ENCODE data around the gene PGM5.

DNA sequence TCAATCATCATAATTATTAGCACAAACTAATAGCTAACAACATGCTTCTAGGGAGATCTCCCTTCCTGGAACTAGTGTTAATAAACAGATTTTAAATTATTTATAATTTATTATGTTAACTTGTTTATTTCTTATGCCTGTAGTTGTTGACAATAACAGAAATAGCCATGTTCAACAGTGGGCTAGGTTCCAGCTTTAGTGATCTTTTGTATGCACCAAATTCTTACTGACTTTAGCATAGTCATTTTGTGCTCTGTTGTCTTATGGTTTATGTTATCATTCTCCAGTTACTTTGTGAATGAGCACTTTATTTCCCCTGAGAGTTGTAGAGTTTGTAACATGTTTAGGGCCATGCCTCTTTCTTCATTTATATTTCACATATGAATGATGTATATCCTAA, 113.7 kb downstream of the PGM5 start:
- TF ChIP-seq, protein P1, sequence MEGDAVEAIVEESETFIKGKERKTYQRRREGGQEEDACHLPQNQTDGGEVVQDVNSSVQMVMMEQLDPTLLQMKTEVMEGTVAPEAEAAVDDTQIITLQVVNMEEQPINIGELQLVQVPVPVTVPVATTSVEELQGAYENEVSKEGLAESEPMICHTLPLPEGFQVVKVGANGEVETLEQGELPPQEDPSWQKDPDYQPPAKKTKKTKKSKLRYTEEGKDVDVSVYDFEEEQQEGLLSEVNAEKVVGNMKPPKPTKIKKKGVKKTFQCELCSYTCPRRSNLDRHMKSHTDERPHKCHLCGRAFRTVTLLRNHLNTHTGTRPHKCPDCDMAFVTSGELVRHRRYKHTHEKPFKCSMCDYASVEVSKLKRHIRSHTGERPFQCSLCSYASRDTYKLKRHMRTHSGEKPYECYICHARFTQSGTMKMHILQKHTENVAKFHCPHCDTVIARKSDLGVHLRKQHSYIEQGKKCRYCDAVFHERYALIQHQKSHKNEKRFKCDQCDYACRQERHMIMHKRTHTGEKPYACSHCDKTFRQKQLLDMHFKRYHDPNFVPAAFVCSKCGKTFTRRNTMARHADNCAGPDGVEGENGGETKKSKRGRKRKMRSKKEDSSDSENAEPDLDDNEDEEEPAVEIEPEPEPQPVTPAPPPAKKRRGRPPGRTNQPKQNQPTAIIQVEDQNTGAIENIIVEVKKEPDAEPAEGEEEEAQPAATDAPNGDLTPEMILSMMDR (optimal IDR thresholded peaks at IDR 0.05 in 1 of 3, IDR thresholded peaks at IDR 0.05 in 1 of 3, conservative IDR thresholded peaks at IDR 0.05 in 1 of 3; ENCODE audit: extremely low read depth in 1 of 3, insufficient read depth in 2 of 3, low read length in 3 of 3), result no peak
- TF ChIP-seq EZH2 (IDR thresholded peaks at IDR 0.05; ENCODE audit: low read length), result no peak

Data from keratinocyte (primary cell).